Measurements from ENCODE around the gene SERPINB6.

SERPINB6 gene

DNA sequence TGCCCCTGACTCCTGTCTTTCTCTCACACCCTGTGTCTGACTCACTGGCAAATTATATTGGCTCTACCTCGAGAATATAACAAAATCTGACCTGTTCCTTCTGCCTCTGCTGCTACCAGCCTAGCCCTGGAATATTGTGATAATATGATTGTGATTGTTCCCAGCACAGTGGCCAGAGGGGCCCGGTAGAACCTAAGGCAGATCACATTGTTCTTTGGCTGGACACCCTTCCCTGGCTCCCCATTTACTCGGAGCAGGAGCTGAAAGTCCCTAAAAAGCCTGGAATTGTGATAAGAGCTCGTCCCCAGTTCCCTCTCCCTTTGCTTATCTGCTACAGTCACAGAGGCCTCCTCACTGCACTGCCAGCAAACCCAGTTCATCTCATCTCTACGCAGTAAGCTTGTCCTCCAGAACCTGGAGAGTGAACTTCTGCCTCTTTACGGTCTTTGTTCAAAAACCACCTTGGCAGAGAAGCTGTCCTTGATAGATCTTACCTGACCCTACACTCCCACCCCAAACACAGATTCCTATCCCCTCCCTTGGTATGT, 21.8 kb downstream of the SERPINB6 start:
- H4K20me1 ChIP-seq (ENCODE audit: insufficient read depth, low read length): no peaks in the 10 kb centered on the region

DNA sequence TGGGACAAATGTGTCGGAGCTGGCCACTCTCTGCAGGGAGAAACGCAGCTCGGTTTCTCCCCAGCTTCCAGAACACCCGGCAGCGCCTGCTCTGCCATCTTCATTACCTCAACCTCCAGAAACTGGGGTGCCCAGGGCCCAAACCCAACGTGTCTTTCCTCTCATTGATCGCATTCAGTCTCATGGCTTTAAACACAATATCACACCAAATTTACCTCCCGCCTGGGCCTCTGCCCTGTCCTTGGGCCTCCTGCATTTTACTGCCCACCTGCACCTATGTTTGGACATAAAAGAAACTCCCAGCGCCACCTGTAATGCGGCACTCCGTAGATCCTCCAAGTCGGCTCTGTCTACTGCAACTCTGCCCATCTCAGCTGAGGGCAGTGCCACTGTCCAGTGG, 22.2 kb downstream of the SERPINB6 start:
- Histone ChIP-seq H3K79me2 (ENCODE audit: low read length) (no peaks in the 10 kb centered on the region), H3K9me3 (ENCODE audit: insufficient read depth, low read length) (no peaks in the 10 kb centered on the region), H3K27ac (ENCODE audit: low read length) (no peak overlapping the region), H2AFZ (ENCODE audit: low read depth, low read length) (no peak overlapping the region), H3K4me1 (ENCODE audit: low read length) (peaks cover 35% of the 10 kb centered on the region), H3K4me2 (ENCODE audit: low read length) (no peak overlapping the region), H3K9ac (ENCODE audit: low read length) (no peak overlapping the region), H3K36me3 (replicated peaks; ENCODE audit: low read depth, low read length) (no peaks in the 10 kb centered on the region), H4K20me1 (ENCODE audit: insufficient read depth, low read length) (no peaks in the 10 kb centered on the region), H3K27me3 (ENCODE audit: low read depth, low read length) (no peaks in the 10 kb centered on the region), H3K4me3 (ENCODE audit: low read length) (no peak overlapping the region)
- TF ChIP-seq, protein P1, sequence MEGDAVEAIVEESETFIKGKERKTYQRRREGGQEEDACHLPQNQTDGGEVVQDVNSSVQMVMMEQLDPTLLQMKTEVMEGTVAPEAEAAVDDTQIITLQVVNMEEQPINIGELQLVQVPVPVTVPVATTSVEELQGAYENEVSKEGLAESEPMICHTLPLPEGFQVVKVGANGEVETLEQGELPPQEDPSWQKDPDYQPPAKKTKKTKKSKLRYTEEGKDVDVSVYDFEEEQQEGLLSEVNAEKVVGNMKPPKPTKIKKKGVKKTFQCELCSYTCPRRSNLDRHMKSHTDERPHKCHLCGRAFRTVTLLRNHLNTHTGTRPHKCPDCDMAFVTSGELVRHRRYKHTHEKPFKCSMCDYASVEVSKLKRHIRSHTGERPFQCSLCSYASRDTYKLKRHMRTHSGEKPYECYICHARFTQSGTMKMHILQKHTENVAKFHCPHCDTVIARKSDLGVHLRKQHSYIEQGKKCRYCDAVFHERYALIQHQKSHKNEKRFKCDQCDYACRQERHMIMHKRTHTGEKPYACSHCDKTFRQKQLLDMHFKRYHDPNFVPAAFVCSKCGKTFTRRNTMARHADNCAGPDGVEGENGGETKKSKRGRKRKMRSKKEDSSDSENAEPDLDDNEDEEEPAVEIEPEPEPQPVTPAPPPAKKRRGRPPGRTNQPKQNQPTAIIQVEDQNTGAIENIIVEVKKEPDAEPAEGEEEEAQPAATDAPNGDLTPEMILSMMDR (IDR thresholded peaks at IDR 0.05; ENCODE audit: low read depth, low read length): no peak

More for the DNA sequence above, 21.8 kb downstream of the SERPINB6 start:
- Histone ChIP-seq H3K79me2 (ENCODE audit: low read length) (no peaks in the 10 kb centered on the region), H3K27me3 (ENCODE audit: low read depth, low read length) (no peaks in the 10 kb centered on the region), H3K9ac (ENCODE audit: low read length) (no peak overlapping the region), H3K4me1 (ENCODE audit: low read length) (peaks cover 31% of the 10 kb centered on the region), H3K36me3 (replicated peaks; ENCODE audit: low read depth, low read length) (no peaks in the 10 kb centered on the region), H2AFZ (ENCODE audit: low read depth, low read length) (no peak overlapping the region), H3K9me3 (ENCODE audit: insufficient read depth, low read length) (no peaks in the 10 kb centered on the region), H3K4me2 (ENCODE audit: low read length) (no peak overlapping the region), H3K27ac (ENCODE audit: low read length) (no peak overlapping the region), H3K4me3 (ENCODE audit: low read length) (no peak overlapping the region)
- no peak for TF ChIP-seq EZH2phosphoT487 (IDR thresholded peaks at IDR 0.05; ENCODE audit: low read depth)

DNA sequence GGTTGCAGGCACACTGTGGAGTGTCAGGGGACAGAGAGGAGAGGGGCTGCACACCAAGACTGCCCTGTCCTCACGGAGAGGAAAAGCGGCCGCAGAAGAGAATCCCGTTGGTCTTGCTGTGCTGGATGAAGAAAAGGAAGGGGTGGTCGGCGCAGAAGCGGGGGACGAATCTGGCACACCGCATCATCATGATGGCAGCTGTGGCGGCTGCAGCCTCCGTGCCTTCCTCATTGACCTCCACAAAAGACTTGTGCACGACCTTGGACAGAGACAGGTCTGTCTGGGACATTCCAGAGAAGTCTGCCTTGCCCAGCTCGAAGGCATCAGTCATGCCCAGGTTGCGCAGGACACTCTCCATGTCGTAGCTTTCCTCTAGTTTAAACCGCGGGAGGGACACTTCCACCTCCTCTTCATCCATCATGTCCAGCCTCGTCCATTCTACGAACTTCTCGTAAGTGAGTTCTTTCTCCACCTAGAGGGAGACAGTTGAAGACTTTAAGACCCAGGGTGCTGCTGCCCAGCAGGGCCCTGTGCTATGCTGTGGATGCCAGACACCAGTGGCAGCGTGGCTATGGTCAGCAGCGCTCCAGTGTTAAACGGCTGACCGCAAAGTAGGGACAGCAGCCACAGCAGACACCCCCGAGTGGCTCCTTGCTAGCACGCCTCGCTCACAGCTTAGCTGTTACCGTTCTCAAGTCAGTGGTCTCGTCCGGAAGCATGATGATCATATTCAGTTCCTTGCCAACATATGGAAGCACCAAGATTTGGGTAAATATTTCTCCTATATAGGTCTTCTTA, 22.9 kb downstream of the SERPINB6 start:
- Histone ChIP-seq H3K9ac (ENCODE audit: low read length) (no peak overlapping the region), H3K4me1 (ENCODE audit: low read length) (peaks cover 39% of the 10 kb centered on the region), H4K20me1 (ENCODE audit: insufficient read depth, low read length) (no peaks in the 10 kb centered on the region), H3K27me3 (ENCODE audit: low read depth, low read length) (no peaks in the 10 kb centered on the region), H3K36me3 (replicated peaks; ENCODE audit: low read depth, low read length) (no peaks in the 10 kb centered on the region), H2AFZ (ENCODE audit: low read depth, low read length) (no peak overlapping the region), H3K4me3 (ENCODE audit: low read length) (no peak overlapping the region), H3K79me2 (ENCODE audit: low read length) (no peaks in the 10 kb centered on the region), H3K9me3 (ENCODE audit: insufficient read depth, low read length) (no peaks in the 10 kb centered on the region), H3K4me2 (ENCODE audit: low read length) (no peak overlapping the region), H3K27ac (ENCODE audit: low read length) (no peak overlapping the region)
- TF ChIP-seq, protein P1 (IDR thresholded peaks at IDR 0.05; ENCODE audit: low read depth, low read length): no peak
- TF ChIP-seq EZH2phosphoT487 (IDR thresholded peaks at IDR 0.05; ENCODE audit: low read depth): no peak

DNA sequence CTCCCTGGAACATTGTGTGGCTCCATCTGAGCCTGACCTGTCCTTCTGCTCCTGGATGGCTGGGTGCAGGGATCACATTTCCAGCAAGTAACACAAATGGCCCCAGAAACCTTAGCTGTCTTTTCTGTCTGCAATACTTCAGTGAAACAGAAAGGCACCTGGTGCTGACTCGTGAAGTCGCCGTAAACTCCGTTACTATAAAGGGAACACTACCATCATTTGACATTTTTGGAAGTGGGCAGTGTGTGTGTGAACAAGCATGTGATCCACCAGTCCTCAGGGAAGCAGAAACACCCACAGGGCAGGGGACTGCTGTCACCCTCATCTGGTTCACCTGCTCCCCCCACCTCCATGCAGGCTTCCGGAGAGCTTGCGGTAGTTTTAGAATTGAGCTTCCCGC, 23.9 kb downstream of the SERPINB6 start:
- Histone ChIP-seq H2AFZ (ENCODE audit: low read depth, low read length) (no peak overlapping the region), H3K9ac (ENCODE audit: low read length) (no peak overlapping the region)

More for the DNA sequence above, 23.9 kb downstream of the SERPINB6 start:
- TF ChIP-seq EZH2phosphoT487 (IDR thresholded peaks at IDR 0.05; ENCODE audit: low read depth): no peak
- TF ChIP-seq, protein P1 (IDR thresholded peaks at IDR 0.05; ENCODE audit: low read depth, low read length): no peak
- no peak overlapping the region for H3K4me2 ChIP-seq (ENCODE audit: low read length)
- H3K4me3 ChIP-seq (ENCODE audit: low read length): no peak overlapping the region
- H3K27ac ChIP-seq (ENCODE audit: low read length): no peak overlapping the region
- peaks cover 42% of the 10 kb centered on the region for H3K4me1 ChIP-seq (ENCODE audit: low read length)
- no peaks in the 10 kb centered on the region for H3K27me3 ChIP-seq (ENCODE audit: low read depth, low read length)
- H4K20me1 ChIP-seq (ENCODE audit: insufficient read depth, low read length): no peaks in the 10 kb centered on the region
- H3K9me3 ChIP-seq (ENCODE audit: insufficient read depth, low read length): peaks cover 4% of the 10 kb centered on the region; the same call in 1 of the 2 replicates
- H3K36me3 ChIP-seq (replicated peaks; ENCODE audit: low read depth, low read length): no peaks in the 10 kb centered on the region
- H3K79me2 ChIP-seq (ENCODE audit: low read length): no peaks in the 10 kb centered on the region

Measured in OCI-LY3 (cell line).